IMR-90 (cell line): ENCODE data around the gene SLC8A1. TPM values are rescaled to one million over a fixed set of nuclear protein-coding genes. Genes with fewer than 3 reads are reported as not detected.

Experiments
- ATAC-seq: fragments of 200-7000 bp; cut with Tn5 transposase; 2 replicates; pipeline ENCODE4 v1.9.1; 2020; ENCODE audit warnings: low read depth, mild to moderate bottlenecking, moderate library complexity
- BruUV-seq: library from RNA; stranded (reverse); fragments of 400-500 nt; replicated peaks from 2 replicates; lab custom pipeline; 2021; lab: Mats Ljungman, UMichigan
- CTCF ChIA-PET: fragments of 300-600 bp; formaldehyde crosslinking; extraction: SDS; loops from one replicate; lab custom pipeline; 2021; ENCODE audit warnings: antibody characterized with exemption; lab: Yijun Ruan, JAX
- POLR2A ChIA-PET: fragments of 300-600 bp; sonication (Branson Sonifier 250); formaldehyde crosslinking; loops from one replicate; lab custom pipeline; 2022; ENCODE audit warnings: antibody characterized with exemption; ENCODE audit not compliant: unreplicated experiment; lab: Charles Lee
- DNase-seq: peaks from one replicate; pipeline ENCODE4 v3.0.0; 2013
- H2AFZ ChIP-seq: replicated peaks from 2 replicates; pipeline ENCODE3; 2013; ENCODE audit warnings: low read length, mild to moderate bottlenecking; ENCODE audit not compliant: poor library complexity
- H2AK5ac ChIP-seq: 2 replicates; pipeline ENCODE4 v1.6.1; 2013; ENCODE audit warnings: low read depth, low read length, inconsistent platforms
- H2AK9ac ChIP-seq: replicated peaks from 2 replicates; pipeline ENCODE3; 2013; ENCODE audit warnings: mild to moderate bottlenecking, low read depth, low read length, moderate library complexity; ENCODE audit not compliant: poor library complexity
- H2BK120ac ChIP-seq: 2 replicates; pipeline ENCODE4 v1.6.1; 2013; ENCODE audit warnings: low read depth, low read length, inconsistent platforms
- H2BK15ac ChIP-seq: 3 replicates; pipeline ENCODE4 v1.6.1; 2013; ENCODE audit warnings: low read depth, low read length, inconsistent platforms
- H2BK20ac ChIP-seq: 2 replicates; pipeline ENCODE4 v1.6.1; 2013; ENCODE audit warnings: low read depth, mild to moderate bottlenecking, inconsistent platforms, low read length, moderate library complexity
- H2BK5ac ChIP-seq: 2 replicates; pipeline ENCODE4 v1.6.1; 2013; ENCODE audit warnings: mild to moderate bottlenecking, low read depth, low read length, inconsistent platforms; ENCODE audit not compliant: poor library complexity, severe bottlenecking
- H3K14ac ChIP-seq: replicated peaks from 2 replicates; pipeline ENCODE4 v1.6.1; 2013; ENCODE audit warnings: low read depth, low read length, inconsistent platforms
- H3K18ac ChIP-seq: 2 replicates; pipeline ENCODE4 v1.6.1; 2013; ENCODE audit warnings: low read depth, low read length, control low read depth
- H3K23ac ChIP-seq: 2 replicates; pipeline ENCODE4 v1.6.1; 2013; ENCODE audit warnings: low read depth, low read length, inconsistent platforms
- H3K27ac ChIP-seq: 2 replicates; pipeline ENCODE4 v1.5.1; 2013; ENCODE audit warnings: mild to moderate bottlenecking, control low read depth, low read length; ENCODE audit not compliant: insufficient read depth
- H3K27me3 ChIP-seq: 2 replicates; pipeline ENCODE4 v1.6.1; 2013; ENCODE audit warnings: low read length; ENCODE audit not compliant: control insufficient read depth, insufficient read depth
- H3K36me3 ChIP-seq: 2 replicates; pipeline ENCODE4 v1.6.1; 2013; ENCODE audit warnings: low read length, mixed read lengths; ENCODE audit not compliant: control insufficient read depth, insufficient read depth
- H3K4ac ChIP-seq: 2 replicates; pipeline ENCODE4 v1.6.1; 2013; ENCODE audit warnings: low read depth, low read length, inconsistent platforms
- H3K4me1 ChIP-seq: 2 replicates; pipeline ENCODE4 v1.6.1; 2013; ENCODE audit warnings: low read length, mixed read lengths; ENCODE audit not compliant: control insufficient read depth, insufficient read depth
- H3K4me2 ChIP-seq: 2 replicates; pipeline ENCODE4 v1.6.1; 2013; ENCODE audit warnings: low read depth, mild to moderate bottlenecking, control low read depth, low read length, moderate library complexity
- H3K4me3 ChIP-seq: 2 replicates; pipeline ENCODE4 v1.5.1; 2013; ENCODE audit warnings: low read depth, mild to moderate bottlenecking, control low read depth, low read length, moderate library complexity; ENCODE audit not compliant: insufficient read depth
- H3K56ac ChIP-seq: 2 replicates; pipeline ENCODE4 v1.6.1; 2013; ENCODE audit warnings: low read length, inconsistent platforms; ENCODE audit not compliant: insufficient read depth; ENCODE audit errors: extremely low read depth
- H3K79me1 ChIP-seq, 2 experiments: 2 replicates each; pipeline ENCODE4 v1.6.1; 2013; ENCODE audit warnings: low read length in 2 of 2, inconsistent platforms in 1 of 2, low read depth in 1 of 2
- H3K9ac ChIP-seq: 2 replicates; pipeline ENCODE4 v1.6.1; 2013; ENCODE audit warnings: low read depth, low read length, control low read depth
- H3K9me1 ChIP-seq: 2 replicates; pipeline ENCODE4 v1.6.1; 2013; ENCODE audit warnings: low read length, inconsistent platforms; ENCODE audit not compliant: insufficient read depth
- H3K9me3 ChIP-seq: 2 replicates; pipeline ENCODE4 v1.6.1; 2013; ENCODE audit warnings: low read length; ENCODE audit not compliant: control insufficient read depth, insufficient read depth
- H4K20me1 ChIP-seq: 2 replicates; pipeline ENCODE4 v1.6.1; 2013; ENCODE audit warnings: low read length, inconsistent platforms; ENCODE audit not compliant: insufficient read depth
- H4K5ac ChIP-seq: 2 replicates; pipeline ENCODE4 v1.6.1; 2013; ENCODE audit warnings: mild to moderate bottlenecking, low read depth, low read length, control low read depth
- H4K8ac ChIP-seq, 2 experiments: 2 replicates each; pipeline ENCODE4 v1.6.1; 2013; ENCODE audit warnings: low read depth in 2 of 2, low read length in 2 of 2, control low read depth in 1 of 2, inconsistent platforms in 1 of 2
- H4K91ac ChIP-seq: 2 replicates; pipeline ENCODE4 v1.6.1; 2013; ENCODE audit warnings: low read depth, low read length, inconsistent platforms; ENCODE audit not compliant: insufficient read depth
- BHLHE40 ChIP-seq: fragments of 150-350 bp; IDR thresholded peaks from 2 replicates; pipeline ENCODE4 v1.6.1; 2016; ENCODE audit warnings: mild to moderate bottlenecking, low read depth, low read length
- CEBPB ChIP-seq: IDR thresholded peaks from 2 replicates; pipeline ENCODE4 v1.6.1; 2012; ENCODE audit warnings: low read depth, low read length, improper control_type of control experiment
- CHD1 ChIP-seq: IDR thresholded peaks from 2 replicates; pipeline ENCODE4 v1.6.1; 2012; ENCODE audit warnings: low read depth, low read length, improper control_type of control experiment
- MAFK ChIP-seq: IDR thresholded peaks from 2 replicates; pipeline ENCODE4 v1.6.1; 2012; ENCODE audit warnings: low read depth, low read length, improper control_type of control experiment
- MAZ ChIP-seq: IDR thresholded peaks from 2 replicates; pipeline ENCODE4 v1.6.1; 2012; ENCODE audit warnings: low read depth, mild to moderate bottlenecking, low read length, improper control_type of control experiment, moderate library complexity, borderline replicate concordance
- MXI1 ChIP-seq: IDR thresholded peaks from 2 replicates; pipeline ENCODE4 v1.6.1; 2012; ENCODE audit warnings: low read depth, mild to moderate bottlenecking, low read length, moderate library complexity, borderline replicate concordance
- NFE2L2 ChIP-seq: fragments of 150-350 bp; IDR thresholded peaks from 2 replicates; pipeline ENCODE4 v1.6.1; 2016; ENCODE audit warnings: low read depth, mild to moderate bottlenecking, low read length
- POLR2A ChIP-seq: IDR thresholded peaks from 2 replicates; pipeline ENCODE4 v1.6.1; 2012; ENCODE audit warnings: mild to moderate bottlenecking, low read depth, low read length
- RAD21 ChIP-seq: IDR thresholded peaks from 2 replicates; pipeline ENCODE4 v1.6.1; 2012; ENCODE audit warnings: low read length, improper control_type of control experiment
- RCOR1 ChIP-seq: IDR thresholded peaks from 2 replicates; pipeline ENCODE4 v1.6.1; 2012; ENCODE audit warnings: mild to moderate bottlenecking, low read length, improper control_type of control experiment; ENCODE audit not compliant: insufficient replicate concordance
- RFX5 ChIP-seq: IDR thresholded peaks from 2 replicates; pipeline ENCODE4 v1.8.0; 2012; ENCODE audit warnings: low read depth, mild to moderate bottlenecking, low read length, moderate library complexity
- SMC3 ChIP-seq: fragments of 150-350 bp; IDR thresholded peaks from 2 replicates; pipeline ENCODE4 v1.6.1; 2016; ENCODE audit warnings: low read depth, mild to moderate bottlenecking, antibody characterized with exemption, low read length, moderate library complexity
- WGBS, 2 experiments: methylation state at CpG; one replicate each; pipeline versions ENCODE4 v1.1.5 to v1.1.7; 2013; ENCODE audit warnings: missing lambda C conversion rate in 2 of 2; ENCODE audit not compliant: insufficient read length in 1 of 2; ENCODE audit errors: extremely low coverage in 2 of 2; 5-methylcytosine and 5-hydroxymethylcytosine counted together
- dilution Hi-C: fragments of 300-500 bp; cut with HindIII; formaldehyde crosslinking; loops from one replicate; pipeline ENCODE4 v1.14.3; 2018; ENCODE audit warnings: low sequenced_read_pairs; ENCODE audit not compliant: unreplicated experiment
- in situ Hi-C: fragments of 300-500 bp; cut with MboI; formaldehyde crosslinking; loops from 3 replicates; pipeline ENCODE4 v1.14.3; 2019; ENCODE audit warnings: low sequenced_read_pairs, inconsistent platforms, mixed read lengths
- intact Hi-C: fragments of 100-400 bp; cut with micrococcal nuclease; formaldehyde crosslinking; loops from 2 replicates; pipeline ENCODE4 v1.10.0; 2022
- polyA plus RNA-seq, 3 experiments: library from polyadenylated mRNA; depleted of rRNA; stranded (reverse); fragments of >200 nt; gene quantifications; 2 replicates each; pipeline ENCODE4 v1.2.3, GENCODE V29; 2012; ENCODE audit warnings: low replicate concordance in 1 of 3
- total RNA-seq: library from RNA; depleted of rRNA; stranded (reverse); fragments of >200 nt; gene quantifications from 2 replicates; pipeline ENCODE4 v1.2.3, GENCODE V29; 2012
- TF ChIP-seq, protein P1 (sequence below): fragments of 150-350 bp; IDR thresholded peaks from 2 replicates; pipeline ENCODE4 v1.6.1; 2016; ENCODE audit warnings: low read depth, mild to moderate bottlenecking, low read length, moderate library complexity, borderline replicate concordance
- TF ChIP-seq, protein P2 (sequence below): conservative IDR thresholded peaks from 2 replicates; pipeline ENCODE4 v1.5.1; 2012; ENCODE audit warnings: mild to moderate bottlenecking, low read depth, low read length, improper control_type of control experiment

Gene SLC8A1
- total and polyA plus RNA-seq, 2 of the 4 experiments (the other 2 are of a cell fraction): 7.7 to 57.0 TPM

DNA sequence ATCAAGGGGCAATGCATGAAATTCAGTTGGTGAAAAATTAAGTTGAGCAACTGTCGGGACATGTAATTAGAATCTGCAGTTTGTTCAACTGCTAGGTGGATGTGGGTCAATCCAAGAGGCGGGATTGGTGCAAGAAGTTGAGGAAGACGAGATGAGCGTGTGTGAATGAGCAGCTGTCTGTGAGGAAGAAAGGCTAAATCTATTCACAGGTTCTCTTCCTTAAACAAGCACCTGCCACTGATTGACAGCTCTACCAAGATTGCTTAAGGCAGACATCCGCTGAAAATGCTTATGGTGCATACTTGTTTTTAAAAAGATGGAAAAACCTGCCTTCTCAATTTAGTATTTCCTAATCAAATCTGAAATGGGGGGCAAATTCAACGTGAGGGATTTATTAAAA, 349.4 kb downstream of the SLC8A1 start (continued):
- TF ChIP-seq CHD1 (no peak), SMC3 (no peak), BHLHE40 (no peak)

DNA sequence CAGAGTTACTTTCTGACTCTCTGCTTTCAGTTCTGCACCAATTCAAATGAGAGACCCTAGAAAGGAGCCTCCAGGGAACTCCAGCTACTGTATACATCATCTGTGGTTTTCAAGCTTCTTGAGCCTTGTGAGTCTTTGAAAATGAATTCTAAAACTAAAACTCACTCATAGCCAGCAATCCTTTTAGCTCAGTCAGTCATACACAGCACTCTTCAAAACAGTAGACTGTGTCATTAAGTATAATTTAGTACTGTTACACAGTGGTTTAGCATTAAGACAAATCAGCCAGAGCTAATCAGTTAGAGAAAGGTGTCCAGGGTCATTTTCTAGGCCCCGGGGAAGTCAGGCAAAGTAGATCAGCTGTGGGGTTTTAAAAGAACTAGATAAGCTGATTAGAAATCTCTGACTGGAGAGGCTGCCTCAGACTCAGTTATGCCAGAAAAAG, 350.7 kb downstream of the SLC8A1 start:
- intact Hi-C loops (loop anchor here (2.0 to 10.0 kb wide), 5 partner anchors 62 to 664 kb away; no protein-coding TSS in a partner anchor), dilution Hi-C loops (no loop called here), in situ Hi-C loops (no loop called here)
- no peak overlapping the region for H2AK9ac ChIP-seq
- no peaks in the 10 kb centered on the region for H4K20me1 ChIP-seq
- no peak overlapping the region for H2AFZ ChIP-seq
- peak overlapping the region; percentile 37; the same call in 1 of the 2 replicates for H3K4me2 ChIP-seq
- ATAC-seq (peak; percentile 65), DNase-seq (peak; percentile 92)
- H3K4me1 ChIP-seq: peaks cover 28% of the 10 kb centered on the region
- peak overlapping the region; percentile 86 for H3K23ac ChIP-seq
- H3K56ac ChIP-seq: peak overlapping the region; percentile 97
- peak overlapping the region; percentile 100 for H3K18ac ChIP-seq
- H3K9me3 ChIP-seq: no peaks in the 10 kb centered on the region
- H3K9ac ChIP-seq: peak overlapping the region; percentile 83
- no peak overlapping the region for H3K4me3 ChIP-seq
- H3K27me3 ChIP-seq: no peaks in the 10 kb centered on the region
- H3K9me1 ChIP-seq: peaks cover 13% of the 10 kb centered on the region
- ChIA-PET POLR2A (interaction anchor here (1.0 to 1.5 kb wide), 2 partner anchors 27 to 67 kb away, joined by 3 to 7 read pairs; no protein-coding TSS in a partner anchor), CTCF (interaction anchor here (0.9 to 1.4 kb wide), 3 partner anchors 56 to 168 kb away, joined by 3 read pairs; no protein-coding TSS in a partner anchor)
- peak overlapping the region; percentile 96 to 100 for H4K8ac ChIP-seq
- H3K36me3 ChIP-seq: no peaks in the 10 kb centered on the region
- H2BK20ac ChIP-seq: peak overlapping the region; percentile 100
- H4K5ac ChIP-seq: peak overlapping the region; percentile 100
- H2BK15ac ChIP-seq: peak overlapping the region; percentile 100; the same call in 2 of the 3 replicates
- H4K91ac ChIP-seq: peak overlapping the region; percentile 100
- peaks cover 5 to 19% of the 10 kb centered on the region in 2 experiments; a peak in 2 of 4 replicates for H3K79me1 ChIP-seq
- no CpG with 5 or more reads among the region's 1 CpG for WGBS, 2 experiments
- H2BK120ac ChIP-seq: peak overlapping the region; percentile 100
- H2BK5ac ChIP-seq: peak overlapping the region; percentile 100
- 0 out of 2 replicates have a peak overlapping the region, but pooled peaks have one; percentile 18 for H2AK5ac ChIP-seq
- peak overlapping the region; percentile 100 for H3K4ac ChIP-seq
- no TSS peak for BruUV-seq
- peak overlapping the region; percentile 98 for H3K27ac ChIP-seq
- H3K14ac ChIP-seq: peak overlapping the region; percentile 99
- TF ChIP-seq SMC3: no peak
- no peak for TF ChIP-seq MXI1
- TF ChIP-seq RFX5: no peak
- TF ChIP-seq MAZ: no peak
- peak; percentile 53 for TF ChIP-seq POLR2A
- TF ChIP-seq RAD21: peak; percentile 5; the same call in 1 of the 2 replicates
- TF ChIP-seq, protein P1, sequence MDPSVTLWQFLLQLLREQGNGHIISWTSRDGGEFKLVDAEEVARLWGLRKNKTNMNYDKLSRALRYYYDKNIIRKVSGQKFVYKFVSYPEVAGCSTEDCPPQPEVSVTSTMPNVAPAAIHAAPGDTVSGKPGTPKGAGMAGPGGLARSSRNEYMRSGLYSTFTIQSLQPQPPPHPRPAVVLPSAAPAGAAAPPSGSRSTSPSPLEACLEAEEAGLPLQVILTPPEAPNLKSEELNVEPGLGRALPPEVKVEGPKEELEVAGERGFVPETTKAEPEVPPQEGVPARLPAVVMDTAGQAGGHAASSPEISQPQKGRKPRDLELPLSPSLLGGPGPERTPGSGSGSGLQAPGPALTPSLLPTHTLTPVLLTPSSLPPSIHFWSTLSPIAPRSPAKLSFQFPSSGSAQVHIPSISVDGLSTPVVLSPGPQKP: no peak
- peak; percentile 43; the same call in 1 of the 2 replicates for TF ChIP-seq NFE2L2
- no peak for TF ChIP-seq RCOR1
- TF ChIP-seq, protein P2, sequence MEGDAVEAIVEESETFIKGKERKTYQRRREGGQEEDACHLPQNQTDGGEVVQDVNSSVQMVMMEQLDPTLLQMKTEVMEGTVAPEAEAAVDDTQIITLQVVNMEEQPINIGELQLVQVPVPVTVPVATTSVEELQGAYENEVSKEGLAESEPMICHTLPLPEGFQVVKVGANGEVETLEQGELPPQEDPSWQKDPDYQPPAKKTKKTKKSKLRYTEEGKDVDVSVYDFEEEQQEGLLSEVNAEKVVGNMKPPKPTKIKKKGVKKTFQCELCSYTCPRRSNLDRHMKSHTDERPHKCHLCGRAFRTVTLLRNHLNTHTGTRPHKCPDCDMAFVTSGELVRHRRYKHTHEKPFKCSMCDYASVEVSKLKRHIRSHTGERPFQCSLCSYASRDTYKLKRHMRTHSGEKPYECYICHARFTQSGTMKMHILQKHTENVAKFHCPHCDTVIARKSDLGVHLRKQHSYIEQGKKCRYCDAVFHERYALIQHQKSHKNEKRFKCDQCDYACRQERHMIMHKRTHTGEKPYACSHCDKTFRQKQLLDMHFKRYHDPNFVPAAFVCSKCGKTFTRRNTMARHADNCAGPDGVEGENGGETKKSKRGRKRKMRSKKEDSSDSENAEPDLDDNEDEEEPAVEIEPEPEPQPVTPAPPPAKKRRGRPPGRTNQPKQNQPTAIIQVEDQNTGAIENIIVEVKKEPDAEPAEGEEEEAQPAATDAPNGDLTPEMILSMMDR: no peak
- no peak for TF ChIP-seq CHD1
- no peak for TF ChIP-seq CEBPB
- TF ChIP-seq MAFK: no peak
